Kidney (tissue), 14 donors: Measurements from ENCODE around the gene SLC22A23. TPM values are rescaled to one million over a fixed set of nuclear protein-coding genes. Genes with fewer than 3 reads are reported as not detected.

Experiments
- DNase-seq, 5 donors: peaks; one replicate each; pipeline ENCODE4 v3.0.0-alpha.2; 2013 to 2020
- FAIRE-seq: peaks from 2 replicates; lab custom pipeline; 2012; peaks lifted over from hg19 to GRCh38; lab: Jason Lieb, UNC
- H3K27ac ChIP-seq, 2 donors: one replicate each; pipeline ENCODE4 v1.7.0; 2013; ENCODE audit warnings: low read depth in 2 of 2, low read length in 2 of 2, inconsistent platforms in 1 of 2
- H3K27me3 ChIP-seq: one replicate; pipeline ENCODE4 v1.7.1; 2013; ENCODE audit warnings: low read length, inconsistent platforms; ENCODE audit not compliant: control insufficient read depth, insufficient read depth
- H3K36me3 ChIP-seq, 3 donors: one replicate each; pipeline versions ENCODE4 v1.7.0 to v1.7.1; 2013; ENCODE audit warnings: low read length in 3 of 3, control low read depth in 1 of 3, inconsistent platforms in 1 of 3; ENCODE audit not compliant: insufficient read depth in 3 of 3, control insufficient read depth in 2 of 3
- H3K4me1 ChIP-seq, 3 donors: one replicate each; pipeline versions ENCODE4 v1.7.0 to v1.7.1; 2013; ENCODE audit warnings: low read length in 3 of 3, inconsistent platforms in 1 of 3, low read depth in 1 of 3; ENCODE audit not compliant: control insufficient read depth in 2 of 3, insufficient read depth in 2 of 3
- H3K4me3 ChIP-seq, 3 donors: one replicate each; pipeline versions ENCODE4 v1.7.0 to v1.8.1; 2013; ENCODE audit warnings: low read length in 3 of 3, control low read depth in 1 of 3, inconsistent platforms in 1 of 3
- H3K9ac ChIP-seq, 3 donors: one replicate each; pipeline versions ENCODE4 v1.7.0 to v1.7.1; 2013; ENCODE audit warnings: low read length in 3 of 3, control low read depth in 1 of 3, inconsistent platforms in 1 of 3
- H3K9me3 ChIP-seq, 3 donors: one replicate each; pipeline versions ENCODE4 v1.7.0 to v1.7.1; 2013; ENCODE audit warnings: low read length in 3 of 3, control low read depth in 1 of 3, inconsistent platforms in 1 of 3; ENCODE audit not compliant: control insufficient read depth in 2 of 3, insufficient read depth in 1 of 3
- CTCF ChIP-seq: IDR thresholded peaks from 3 replicates; pipeline ENCODE4 v1.5.1; 2012; ENCODE audit warnings: mild to moderate bottlenecking, moderate library complexity, borderline replicate concordance; ENCODE audit not compliant: insufficient read depth; ENCODE audit errors: extremely low read depth
- intact Hi-C: fragments of 100-400 bp; cut with DNase I; formaldehyde crosslinking; loops from one replicate; pipeline ENCODE4 v1.11.1; 2022
- polyA plus RNA-seq: library from polyadenylated mRNA; stranded (reverse); fragments of 350-450 nt; fragmentation: Illumina TruSeq; extraction: RNeasy Lipid Tissue Mini Kit (QIAGEN cat#74804); gene quantifications from one replicate; pipeline ENCODE4 v1.2.3, GENCODE V29; 2014; ENCODE audit warnings: low read depth, low replicate concordance; ENCODE audit not compliant: insufficient read depth
- total RNA-seq: library from RNA; stranded (reverse); fragmentation: NEBNext Ultra II Directional; extraction: Animal tissue kit (Norgen Biotek cat#: 25700); gene quantifications from one replicate; pipeline ENCODE4 v1.2.1, GENCODE V29; 2021
- donor health status: control.
- donor health status: control.
- donor health status: control.
- donor health status: control.
- donor health status: control.
- donor health status: DM: yes; HTN: yes; CAD: no.
- donor health status: Normal renal cell carcinoma (clear cell type).

The SLC22A23 gene
- total and polyA plus RNA-seq, 2 donors from 2014 or later = 5.3 to 5.7 TPM

GRCh38 chr6:3323696-3324261 is 133.1 kb downstream of the SLC22A23 start:
- H3K36me3 ChIP-seq = no peaks in the 10 kb centered on the region
- FAIRE-seq (no peak), DNase-seq (no peak)
- TF ChIP-seq CTCF = no peak
- H3K9ac ChIP-seq = no peak overlapping the region
- peaks cover 2% of the 10 kb centered on the region for H3K27me3 ChIP-seq
- H3K9me3 ChIP-seq = no peaks in the 10 kb centered on the region
- no peak overlapping the region for H3K4me3 ChIP-seq
- no peaks in the 10 kb centered on the region for H3K4me1 ChIP-seq
- intact Hi-C loops = no loop called here
- H3K27ac ChIP-seq = peak overlapping the region; percentile 56 to 75

- Histone ChIP-seq H3K36me3 (no peaks in the 10 kb centered on the region), H3K4me3 (no peak overlapping the region), H3K27ac (peak overlapping the region; percentile 16 to 56), H3K9me3 (no peaks in the 10 kb centered on the region), H3K4me1 (no peaks in the 10 kb centered on the region), H3K27me3 (peaks cover 2% of the 10 kb centered on the region), H3K9ac (no peak overlapping the region)
- no peak for DNase-seq
- intact Hi-C loops = no loop called here
- no peak for FAIRE-seq
- no peak for TF ChIP-seq CTCF
Observed at GRCh38 chr6:3323148-3323547, 133.7 kb downstream of the SLC22A23 start.

- DNase-seq = no peak
- no peak for FAIRE-seq
- intact Hi-C loops = no loop called here
- H3K4me3 ChIP-seq = no peak overlapping the region
- H3K36me3 ChIP-seq = no peaks in the 10 kb centered on the region
- peaks cover 1% of the 10 kb centered on the region for H3K27me3 ChIP-seq
- H3K4me1 ChIP-seq = no peaks in the 10 kb centered on the region
- TF ChIP-seq CTCF = no peak
- H3K27ac ChIP-seq = no peak overlapping the region
- H3K9ac ChIP-seq = no peak overlapping the region
- no peaks in the 10 kb centered on the region for H3K9me3 ChIP-seq
Observed at GRCh38 chr6:3322366-3322890, 134.4 kb downstream of the SLC22A23 start.
